Gastrocnemius medialis (tissue), 4 donors: ENCODE data around the gene FIBCD1. TPM values are rescaled to one million over a fixed set of nuclear protein-coding genes. Genes with fewer than 3 reads are reported as not detected.

Experiments used
- ATAC-seq, 2 donors: fragments of 150-250 bp; one replicate each; pipeline ENCODE4 v1.9.1; 2016
- DNase-seq, 2 donors: peaks; one replicate each; pipeline ENCODE4 v3.0.0-alpha.2; 2019
- H3K27ac ChIP-seq, 4 donors: fragments of 200-600 bp; sonication (generic); 1 replicate in 1 of 4; 2 replicates in 3 of 4; pipeline ENCODE4 v1.5.1; 2016 to 2018; ENCODE audit warnings: mild to moderate bottlenecking in 2 of 4, moderate library complexity in 1 of 4
- H3K27me3 ChIP-seq, 3 donors: fragments of 200-600 bp; sonication (generic) in 2 of 3; 1 replicate in 1 of 3; 2 replicates in 2 of 3; pipeline versions ENCODE4 v1.5.1 to v1.6.0; 2016 to 2019; ENCODE audit warnings: mild to moderate bottlenecking in 1 of 3, moderate library complexity in 1 of 3
- H3K36me3 ChIP-seq, 2 donors: fragments of 200-600 bp; sonication (generic) in 1 of 2; one replicate each; pipeline ENCODE4 v1.5.1; 2017 to 2018
- H3K4me1 ChIP-seq, 2 donors: fragments of 200-600 bp; sonication (generic) in 1 of 2; one replicate each; pipeline ENCODE4 v1.5.1; 2016 to 2017; ENCODE audit warnings: mild to moderate bottlenecking in 2 of 2
- H3K4me3 ChIP-seq, 4 donors: fragments of 200-600 bp; sonication (generic) in 3 of 4; 1 replicate in 1 of 4; 2 replicates in 3 of 4; pipeline ENCODE4 v1.5.1; 2016 to 2019; ENCODE audit warnings: mild to moderate bottlenecking in 2 of 4
- H3K9me3 ChIP-seq, 3 donors: fragments of 200-600 bp; sonication (generic) in 2 of 3; 1 replicate in 1 of 3; 2 replicates in 2 of 3; pipeline ENCODE4 v1.5.1; 2016 to 2019
- CTCF ChIP-seq, 5 experiments: fragments of 450-650 bp in 3 of 5; fragments of 200-600 bp in 2 of 5; sonication (generic) in 2 of 5; IDR thresholded peaks in 4 of 5; conservative IDR thresholded peaks in 1 of 5; 1 replicate in 4 of 5; 2 replicates in 1 of 5; pipeline ENCODE4 v1.5.1; 2016 to 2019; ENCODE audit warnings: antibody characterized with exemption in 5 of 5, mild to moderate bottlenecking in 3 of 5, moderate library complexity in 3 of 5
- POLR2A ChIP-seq, 2 donors: fragments of 450-650 bp; IDR thresholded peaks; one replicate each; pipeline ENCODE4 v1.6.1; 2017; ENCODE audit warnings: antibody characterized with exemption in 2 of 2, mild to moderate bottlenecking in 2 of 2, moderate library complexity in 2 of 2
- in situ Hi-C, 4 donors: fragments of 200-750 bp; cut with MboI; loops; one replicate each; pipeline versions ENCODE4 v1.15.0 to v1.8.0; 2017; ENCODE audit warnings: low sequenced_read_pairs in 4 of 4
- intact Hi-C: fragments of 100-400 bp; cut with DNase I; formaldehyde crosslinking; loops from one replicate; pipeline ENCODE4 v1.15.1; 2023; ENCODE audit warnings: low total_unique reads
- total RNA-seq, 4 donors: library from RNA; depleted of rRNA; stranded (reverse); fragments of >200 nt; gene quantifications; one replicate each; pipeline versions ENCODE4 v1.1.0 to v1.2.3, GENCODE V29; 2016

The FIBCD1 gene
- total RNA-seq, 4 donors from 2014 or later: not detected

- in situ Hi-C loops: no loop called here
- Histone ChIP-seq H3K4me1 (no peaks in the 10 kb centered on the region), H3K4me3 (no peak overlapping the region), H3K36me3 (peaks cover 0 to 91% of the 10 kb centered on the region in 2 donors), H3K27ac (no peak overlapping the region), H3K9me3 (no peaks in the 10 kb centered on the region), H3K27me3 (no peaks in the 10 kb centered on the region)
- intact Hi-C loops: no loop called here
- TF ChIP-seq POLR2A (IDR thresholded peaks at IDR 0.05) (no peak), CTCF (IDR thresholded peaks at IDR 0.05 in 4 of 5, conservative IDR thresholded peaks at IDR 0.05 in 1 of 5) (no peak)
- ATAC-seq (no peak), DNase-seq (no peak)
These were observed 54.9 kb downstream of the FIBCD1 start for GRCh38 chr9:130884111-130884531.

DNA sequence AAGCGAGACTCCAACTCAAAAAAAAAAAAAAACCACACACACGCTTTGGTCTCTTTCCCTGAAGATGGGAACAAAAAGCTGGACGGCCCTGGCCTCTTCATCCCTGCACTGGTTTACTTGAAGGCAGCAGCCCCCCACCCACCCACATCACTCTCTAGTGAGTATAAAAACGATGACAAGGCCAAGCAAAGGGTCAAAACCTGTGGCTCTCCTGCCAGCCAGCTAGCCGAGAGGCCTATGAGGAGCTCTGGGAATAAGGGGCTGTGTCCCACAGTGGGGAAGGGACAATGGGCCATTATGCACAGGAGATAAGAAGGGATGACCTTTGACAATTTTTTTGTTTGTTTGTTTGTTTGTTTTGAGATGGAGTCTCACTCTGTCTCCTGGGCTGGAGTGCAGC, 55.6 kb downstream of the FIBCD1 start:
- in situ Hi-C loops: no loop called here
- intact Hi-C loops: no loop called here
- TF ChIP-seq POLR2A (IDR thresholded peaks at IDR 0.05): no peak
- no peak for TF ChIP-seq CTCF (IDR thresholded peaks at IDR 0.05 in 4 of 5, conservative IDR thresholded peaks at IDR 0.05 in 1 of 5)
- no peak for DNase-seq
- ATAC-seq: no peak
- Histone ChIP-seq H3K9me3 (no peaks in the 10 kb centered on the region), H3K36me3 (peaks cover 0 to 95% of the 10 kb centered on the region in 2 donors), H3K27ac (no peak overlapping the region), H3K27me3 (no peaks in the 10 kb centered on the region), H3K4me1 (no peaks in the 10 kb centered on the region), H3K4me3 (no peak overlapping the region)

GRCh38 chr9:130882696-130883225, 56.3 kb downstream of the FIBCD1 start:
- no peaks in the 10 kb centered on the region for H3K9me3 ChIP-seq
- H3K4me1 ChIP-seq: no peaks in the 10 kb centered on the region
- no peak for DNase-seq
- no peak overlapping the region for H3K4me3 ChIP-seq
- no peaks in the 10 kb centered on the region for H3K27me3 ChIP-seq
- TF ChIP-seq POLR2A (IDR thresholded peaks at IDR 0.05) (no peak), CTCF (IDR thresholded peaks at IDR 0.05 in 4 of 5, conservative IDR thresholded peaks at IDR 0.05 in 1 of 5) (no peak)
- in situ Hi-C loops (no loop called here), intact Hi-C loops (no loop called here)
- H3K27ac ChIP-seq: no peak overlapping the region
- ATAC-seq: no peak
- peaks cover 0 to 93% of the 10 kb centered on the region in 2 donors for H3K36me3 ChIP-seq

- no peaks in the 10 kb centered on the region for H3K9me3 ChIP-seq
- ATAC-seq (no peak), DNase-seq (no peak)
- H3K4me1 ChIP-seq: no peaks in the 10 kb centered on the region
- no peak for TF ChIP-seq POLR2A (IDR thresholded peaks at IDR 0.05)
- no peak for TF ChIP-seq CTCF (IDR thresholded peaks at IDR 0.05 in 4 of 5, conservative IDR thresholded peaks at IDR 0.05 in 1 of 5)
- no peaks in the 10 kb centered on the region for H3K27me3 ChIP-seq
- H3K36me3 ChIP-seq: peaks cover 0 to 89% of the 10 kb centered on the region in 2 donors
- H3K27ac ChIP-seq: no peak overlapping the region
- H3K4me3 ChIP-seq: no peak overlapping the region
- in situ Hi-C loops: no loop called here
- intact Hi-C loops: no loop called here
These were observed 57.5 kb downstream of the FIBCD1 start for GRCh38 chr9:130881516-130881915.
